Endometrium (tissue), 2 donors: ENCODE data around the gene LDOC1.
"Not testable (repeated sequence)": the region's sequence is repeated elsewhere in the genome, so short reads cannot be mapped to it uniquely, and the experiment has no call there.

Experiments used
- FAIRE-seq: peaks from 2 replicates; lab custom pipeline; 2012; peaks lifted over from hg19 to GRCh38; lab: Jason Lieb, UNC
- donor health status: control.
- donor health status: control.

LDOC1 gene

GRCh38 chrX:141176586-141177451, at the start of gene LDOC1:
Gene LDOC1 (minus strand): TSS chrX:141177129. CDS start chrX:141177021, 108 bp downstream.
- FAIRE-seq: no peak

- no peak for FAIRE-seq
These were observed 44.7 kb upstream of the LDOC1 start for GRCh38 chrX:141221611-141222010.

GRCh38 chrX:141220342-141221008, 43.5 kb upstream of the LDOC1 start:
- no peak for FAIRE-seq

GRCh38 chrX:141214196-141214595, 37.3 kb upstream of the LDOC1 start:
- no peak for FAIRE-seq

- no peak for FAIRE-seq
These were observed 25.0 kb upstream of the LDOC1 start for GRCh38 chrX:141201962-141202361.

GRCh38 chrX:141188573-141188972, 11.6 kb upstream of the LDOC1 start:
- FAIRE-seq: not testable (repeated sequence)

- no peak for FAIRE-seq
These were observed 8.4 kb upstream of the LDOC1 start for GRCh38 chrX:141185366-141185765.

- FAIRE-seq: no peak
These were observed 6.1 kb upstream of the LDOC1 start for GRCh38 chrX:141183000-141183399.

- FAIRE-seq: no peak
These were observed 3.9 kb upstream of the LDOC1 start for GRCh38 chrX:141180851-141181250.

GRCh38 chrX:141175786-141176185, 1.1 kb downstream of the LDOC1 start:
- FAIRE-seq: no peak

- no peak for FAIRE-seq
These were observed 12.5 kb downstream of the LDOC1 start for GRCh38 chrX:141164406-141164805.

GRCh38 chrX:141158084-141158483, 18.8 kb downstream of the LDOC1 start:
- no peak for FAIRE-seq

GRCh38 chrX:141155231-141155630, 21.7 kb downstream of the LDOC1 start:
- not testable (repeated sequence) for FAIRE-seq

- FAIRE-seq: no peak
These were observed 34.0 kb downstream of the LDOC1 start for GRCh38 chrX:141142946-141143345.

GRCh38 chrX:141133272-141133671, 43.7 kb downstream of the LDOC1 start:
- FAIRE-seq: no peak

GRCh38 chrX:141127146-141127545, 49.8 kb downstream of the LDOC1 start:
- FAIRE-seq: no peak
